DMS114 treated with DMSO at 0.1 percent for 48 hours (cell line): ENCODE data around the gene VPS51.
"Not testable (repeated sequence)": the region's sequence is repeated elsewhere in the genome, so short reads cannot be mapped to it uniquely, and the experiment has no call there.

Source experiments
- DNase-seq: peaks from one replicate; lab custom pipeline; 2025; ENCODE audit not compliant: unreplicated experiment; lab: John Stamatoyannopoulos, UW

VPS51 gene

DNA sequence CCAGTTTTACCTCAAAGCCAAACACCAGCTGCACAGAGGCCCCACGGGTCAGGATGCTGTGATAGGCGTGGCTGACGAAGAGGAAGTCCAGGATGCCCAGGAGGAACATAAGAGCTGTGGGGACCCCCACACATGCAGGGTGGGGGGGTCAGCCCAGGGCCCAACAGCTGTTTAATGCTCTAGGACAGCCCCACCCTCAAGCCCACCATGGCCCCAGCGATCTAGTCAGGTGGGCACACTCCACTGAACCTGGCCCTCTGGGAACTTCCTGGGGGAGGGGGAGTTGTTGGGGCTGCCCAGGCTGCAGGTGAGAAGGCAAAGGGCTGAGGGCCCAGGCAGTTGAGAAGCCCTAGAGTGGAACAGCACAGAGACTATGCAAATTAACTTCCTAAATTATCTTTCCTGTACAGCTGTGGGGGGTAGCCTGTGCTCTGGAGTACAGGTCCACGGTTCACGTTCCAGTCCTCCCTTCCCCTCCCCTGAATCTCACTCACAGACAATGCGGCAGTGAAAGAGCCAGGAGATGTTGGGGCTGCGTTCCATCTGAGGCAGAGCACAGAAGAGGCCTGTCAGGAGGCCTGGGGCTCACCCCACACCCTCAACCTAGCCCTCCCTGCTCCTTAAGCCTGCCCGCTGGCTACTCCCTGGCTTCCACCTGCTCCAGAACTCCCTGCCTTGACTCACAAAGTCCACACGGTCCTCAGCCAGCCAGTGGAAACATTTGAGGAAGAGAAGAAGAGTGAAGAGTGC lies 36.4 kb downstream of the VPS51 start:
- DNase-seq: no peak

- DNase-seq: no peak
These were observed 37.1 kb downstream of the VPS51 start for GRCh38 chr11:65132988-65133700.

DNA sequence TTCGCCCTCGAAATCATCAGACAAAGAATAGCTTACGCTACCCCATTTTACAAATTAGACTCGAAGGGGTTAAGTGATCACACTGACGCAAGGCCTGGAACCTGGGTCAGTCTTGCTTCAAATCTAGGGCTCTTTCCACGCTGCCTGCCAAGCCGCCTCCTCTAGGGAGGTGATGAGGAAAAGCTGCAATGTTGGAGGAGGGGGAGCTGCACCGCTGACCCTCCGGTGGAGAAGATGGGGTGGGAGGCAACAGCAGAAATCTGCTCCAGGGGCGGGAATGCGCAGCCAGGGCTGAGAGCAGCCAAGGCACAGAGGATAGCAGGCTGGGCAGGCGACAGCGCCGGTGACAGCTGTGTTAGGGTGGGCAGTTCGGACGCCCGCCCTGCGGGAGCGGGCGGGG lies 37.7 kb downstream of the VPS51 start:
- DNase-seq: no peak

DNA sequence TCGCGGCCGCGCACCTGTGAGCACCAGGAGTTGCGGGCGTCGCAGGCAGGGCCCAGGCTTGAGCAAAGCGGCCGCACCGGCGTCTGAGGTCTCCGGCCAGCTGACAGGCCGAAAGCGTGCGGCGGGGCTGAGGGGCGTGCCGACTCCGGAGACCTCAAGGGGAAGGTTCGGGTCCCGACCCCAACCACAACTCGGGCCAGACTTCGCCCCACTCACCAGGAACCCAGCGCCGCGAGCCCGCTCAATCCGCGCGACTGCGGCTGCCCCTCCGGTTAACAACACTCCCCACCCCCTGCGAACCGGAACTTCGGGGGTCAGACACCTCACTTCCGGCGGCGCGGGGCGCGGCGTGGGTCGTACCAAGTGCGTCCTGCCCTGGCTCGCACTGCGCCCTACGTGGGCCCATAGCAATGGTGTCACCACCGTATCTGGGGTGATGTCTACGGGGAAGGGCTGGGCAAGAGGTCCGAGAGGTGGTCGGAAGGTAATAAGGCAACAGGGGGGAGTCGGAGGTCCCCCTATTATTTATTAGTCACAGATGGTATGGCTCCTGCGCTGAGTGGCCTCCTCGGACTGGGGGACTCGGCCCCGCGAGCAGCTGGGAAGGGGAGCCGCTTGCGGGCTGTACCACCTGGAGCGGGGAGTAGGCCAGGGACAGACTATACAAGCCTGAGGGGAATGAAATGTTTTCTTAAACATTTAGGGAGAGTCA lies 38.4 kb downstream of the VPS51 start, which contains the start of gene SYVN1:
Gene SYVN1 (minus strand): TSS at position 280 of the 712 bp plus-strand sequence. CDS start 918 bp downstream, outside the sequence.
- peak; percentile 76 for DNase-seq

- peak; percentile 98 for DNase-seq
These were observed 39.1 kb downstream of the VPS51 start for GRCh38 chr11:65134952-65135632.

- DNase-seq: no peak
These were observed 39.7 kb downstream of the VPS51 start for GRCh38 chr11:65135633-65136145.

- DNase-seq: no peak
These were observed 40.6 kb downstream of the VPS51 start for GRCh38 chr11:65136515-65137096.

DNA sequence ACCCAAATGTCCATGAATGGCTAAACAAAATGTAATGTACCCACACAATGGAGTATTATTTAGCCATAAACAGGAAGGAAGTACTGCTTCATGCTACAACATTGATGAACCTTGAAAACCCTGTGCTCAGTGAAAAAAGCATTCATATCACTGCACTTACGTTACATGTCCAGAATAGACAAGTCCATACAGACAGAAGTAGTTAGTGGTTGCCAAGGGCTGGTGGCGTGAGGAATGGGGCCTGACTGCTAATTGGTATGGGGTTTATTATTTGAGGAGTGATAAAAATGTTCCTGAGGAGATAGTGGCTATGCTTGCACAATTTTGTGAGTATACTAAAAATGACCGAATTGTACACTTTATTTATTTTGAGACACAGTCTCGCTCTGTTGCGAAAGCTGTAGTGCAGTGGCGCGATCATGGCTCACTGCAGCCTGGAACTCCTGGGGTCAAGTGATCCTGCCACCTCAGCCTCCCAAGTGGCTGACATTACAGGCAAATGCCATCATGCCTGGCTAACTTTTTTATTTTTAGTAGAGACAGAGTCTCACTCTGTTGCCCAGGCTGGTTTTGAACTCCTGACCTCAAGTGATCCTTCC lies 46.0 kb downstream of the VPS51 start:
- DNase-seq: no peak

- DNase-seq: no peak
These were observed 51.5 kb downstream of the VPS51 start for GRCh38 chr11:65147352-65148075.

DNA sequence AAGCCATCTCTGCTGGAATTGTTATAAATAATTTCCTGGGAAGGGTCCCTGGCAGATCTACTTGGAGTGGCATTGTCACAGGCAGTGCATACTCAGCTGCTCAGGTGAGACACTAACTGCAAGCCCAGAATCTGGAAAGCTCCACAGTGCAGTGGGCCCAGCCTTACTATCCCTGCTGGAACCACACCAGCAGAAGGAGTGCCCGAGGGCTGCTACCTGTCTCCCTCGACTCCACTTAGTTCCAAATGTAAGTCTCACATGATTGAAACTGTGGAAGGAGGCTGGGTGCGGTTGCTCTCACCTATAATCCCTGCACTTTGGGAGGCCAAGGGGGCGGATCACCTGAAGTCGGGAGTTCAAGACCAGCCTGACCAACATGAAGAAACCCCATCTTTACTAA lies 52.6 kb downstream of the VPS51 start:
- DNase-seq: no peak

GRCh38 chr11:65150131-65150508 lies 54.1 kb downstream of the VPS51 start:
- DNase-seq: not testable (repeated sequence)

- no peak for DNase-seq
These were observed 54.7 kb downstream of the VPS51 start for GRCh38 chr11:65150509-65151299.

DNA sequence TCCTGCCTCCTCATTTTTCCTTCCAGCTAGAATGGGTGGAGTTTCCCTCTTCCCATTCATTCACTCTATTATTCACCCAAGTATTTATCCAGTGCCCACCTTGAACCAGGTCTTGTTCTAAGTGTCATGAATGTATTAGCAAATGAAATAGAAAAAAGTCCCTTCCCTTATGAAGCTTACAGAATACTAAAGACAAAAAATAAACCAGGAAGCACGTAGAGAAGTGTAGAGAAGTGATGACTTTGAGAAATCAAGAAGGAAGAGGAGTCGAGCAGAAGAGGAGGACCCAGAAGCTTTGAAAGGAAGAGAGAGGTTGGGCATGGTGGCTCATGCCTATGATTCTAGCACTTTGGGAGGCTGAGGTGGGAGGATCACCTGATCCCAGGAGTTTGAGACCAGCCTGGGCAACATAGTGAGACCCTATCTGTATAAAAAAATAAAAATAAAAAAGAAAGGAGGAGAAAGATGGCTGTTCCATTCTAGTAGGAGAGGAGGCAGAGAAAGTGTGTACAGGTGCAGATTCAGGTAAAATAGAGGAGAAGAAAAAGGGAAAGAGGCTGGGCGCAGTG lies 55.4 kb downstream of the VPS51 start:
- DNase-seq: no peak

DNA sequence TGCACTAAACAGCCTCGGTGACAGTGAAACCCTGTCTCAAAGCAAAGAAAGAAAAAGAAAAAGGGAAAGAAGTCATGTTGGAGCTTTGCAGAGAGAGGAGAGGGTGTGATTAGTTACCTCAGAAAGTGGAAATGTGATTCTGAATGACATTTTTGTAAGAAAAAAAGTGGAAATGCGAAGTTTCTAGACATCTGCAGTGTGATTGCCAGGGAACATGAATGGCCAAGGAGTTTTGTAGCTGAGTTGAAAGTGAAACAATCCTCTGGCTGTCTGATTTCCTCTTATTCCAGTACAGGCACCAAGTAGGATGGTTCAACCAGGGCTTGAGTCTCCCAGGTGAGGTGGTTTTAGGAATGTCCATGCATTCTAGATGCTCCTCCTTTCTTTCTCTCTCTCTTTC lies 56.1 kb downstream of the VPS51 start:
- no peak for DNase-seq

DNA sequence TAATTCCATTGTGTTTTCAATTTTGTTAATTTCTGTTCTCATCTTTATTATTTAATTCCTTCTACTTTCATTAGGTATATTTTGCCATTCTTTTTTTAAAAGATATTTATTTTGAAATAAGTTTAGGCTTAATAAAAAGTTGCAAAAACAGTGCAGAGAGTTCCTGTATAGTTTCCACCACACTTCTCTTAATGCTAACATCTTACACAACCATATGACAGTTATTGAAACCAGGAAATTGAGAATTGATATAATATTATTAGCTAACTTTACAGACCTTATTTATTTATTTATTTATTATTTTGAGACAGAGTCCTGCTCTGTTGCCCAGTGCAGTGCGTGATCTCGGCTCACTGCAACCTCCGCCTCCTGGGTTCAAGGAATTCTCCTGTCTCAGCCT lies 60.2 kb downstream of the VPS51 start:
- DNase-seq: no peak

DNA sequence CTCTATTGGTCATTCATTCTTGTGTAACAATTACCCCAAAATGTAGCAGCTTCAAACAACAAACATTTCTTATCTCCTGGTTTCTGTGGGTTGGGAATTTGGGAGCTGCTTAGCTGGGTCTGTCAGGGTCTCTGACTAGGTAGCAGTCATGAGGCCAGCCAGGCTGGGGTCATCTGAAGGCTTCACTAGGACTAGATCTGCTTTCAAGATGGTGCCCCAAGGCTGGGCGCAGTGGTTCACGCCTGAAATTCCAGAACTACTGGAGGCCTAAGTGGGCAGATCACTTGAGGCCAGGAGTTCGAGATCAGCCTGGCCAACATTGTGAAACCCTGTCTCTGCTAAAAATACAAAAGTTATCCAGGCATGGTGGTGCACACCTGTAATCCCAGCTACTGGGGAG lies 60.9 kb downstream of the VPS51 start:
- DNase-seq: no peak

DNA sequence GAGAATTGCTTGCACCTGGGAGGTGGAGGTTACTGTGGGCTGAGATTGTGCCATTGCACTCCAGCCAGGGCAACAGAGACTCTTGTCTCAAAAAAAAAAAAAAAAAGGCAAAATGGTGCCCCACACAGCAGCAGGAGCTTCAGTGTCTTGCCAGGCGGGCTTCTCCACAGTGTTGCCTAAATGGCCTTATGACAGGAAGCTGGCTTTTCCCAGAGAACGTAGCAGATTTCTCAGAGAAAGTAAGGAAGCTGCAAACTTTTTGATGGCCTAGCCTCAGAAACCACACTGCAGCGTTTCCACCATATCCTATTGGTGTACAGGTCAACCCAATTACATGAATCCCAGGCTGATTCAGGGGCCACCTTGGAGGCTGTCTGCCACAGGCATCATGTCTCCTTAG lies 61.3 kb downstream of the VPS51 start:
- DNase-seq: no peak

DNA sequence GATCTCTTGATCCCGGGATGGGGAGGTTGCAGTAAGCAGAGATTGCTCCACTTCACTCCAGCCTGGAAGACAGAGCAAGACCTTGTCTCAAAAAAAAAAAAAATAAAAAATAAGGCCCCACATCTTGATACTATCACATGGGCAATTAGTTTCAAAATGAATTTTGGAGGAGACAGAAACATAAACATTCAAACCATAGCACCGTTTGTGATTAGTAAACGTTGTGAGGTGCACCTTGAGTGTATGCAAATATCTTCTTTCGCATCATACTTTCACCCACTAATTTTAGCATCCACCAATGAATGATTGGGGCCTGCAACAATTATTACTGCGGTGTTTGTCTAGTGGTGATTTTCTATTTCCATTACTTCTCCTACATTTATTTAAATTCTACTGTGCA lies 63.0 kb downstream of the VPS51 start:
- no peak for DNase-seq

DNA sequence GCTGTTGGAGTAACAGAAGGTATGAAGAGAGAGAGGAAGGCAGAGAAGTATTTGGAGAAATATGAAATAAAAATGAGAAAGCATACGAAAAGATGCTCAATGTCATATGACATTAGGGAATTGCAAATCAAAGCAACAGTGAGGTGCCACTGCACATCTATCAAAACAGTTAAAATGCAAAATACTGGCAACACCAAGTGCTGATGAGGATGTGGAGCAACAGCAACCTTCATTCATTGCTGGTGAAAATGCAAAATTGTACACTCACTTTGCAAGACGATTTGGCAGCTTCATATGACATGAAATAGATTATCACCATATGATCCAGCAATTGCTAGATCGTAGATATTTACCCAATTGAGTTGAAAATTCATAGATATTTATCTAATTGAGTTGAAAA lies 64.6 kb downstream of the VPS51 start:
- DNase-seq: no peak
